Epithelial cell of proximal tubule (primary cell): ENCODE results near the gene PRKCE. TPM values are rescaled to one million over a fixed set of nuclear protein-coding genes. Genes with fewer than 3 reads are reported as not detected.

ENCODE experiments used
- DNase-seq: peaks from one replicate; pipeline ENCODE4 v3.0.0-alpha.2; 2011; ENCODE audit warnings: low read depth
- H3K4me3 ChIP-seq: 2 replicates; pipeline ENCODE4 v1.5.1; 2011; ENCODE audit warnings: low read depth, mild to moderate bottlenecking, low read length
- total RNA-seq: library from RNA; depleted of rRNA; stranded (reverse); fragments of >200 nt; gene quantifications from 2 replicates; pipeline ENCODE4 v1.2.3, GENCODE V29; 2015
- TF ChIP-seq, protein P1 (sequence below): conservative IDR thresholded peaks from 2 replicates; pipeline ENCODE4 v1.5.1; 2012; ENCODE audit warnings: low read depth, mild to moderate bottlenecking, low read length

PRKCE gene
- total RNA-seq, 1 donor from 2014 or later: 2.5 TPM

DNA sequence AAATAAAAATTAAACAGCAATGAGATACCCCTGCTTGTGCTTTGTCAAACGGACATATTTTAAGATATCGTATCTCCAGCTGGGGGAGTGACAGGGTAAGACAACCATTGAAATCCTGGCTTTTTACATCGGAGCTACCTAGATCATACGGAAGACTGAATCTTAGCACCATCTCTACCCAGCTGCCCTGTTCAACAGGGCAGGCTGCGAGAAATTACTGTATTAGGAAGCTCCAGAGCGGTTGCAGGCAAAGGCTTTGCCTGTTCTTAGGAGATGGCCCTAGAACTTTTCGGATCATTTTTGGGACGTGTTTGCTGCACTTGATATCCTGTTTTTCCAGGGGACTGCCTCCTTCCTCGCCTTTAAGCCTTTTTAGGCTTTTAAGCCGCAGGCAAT is 2.0 kb upstream of the PRKCE start:
- TF ChIP-seq, protein P1, sequence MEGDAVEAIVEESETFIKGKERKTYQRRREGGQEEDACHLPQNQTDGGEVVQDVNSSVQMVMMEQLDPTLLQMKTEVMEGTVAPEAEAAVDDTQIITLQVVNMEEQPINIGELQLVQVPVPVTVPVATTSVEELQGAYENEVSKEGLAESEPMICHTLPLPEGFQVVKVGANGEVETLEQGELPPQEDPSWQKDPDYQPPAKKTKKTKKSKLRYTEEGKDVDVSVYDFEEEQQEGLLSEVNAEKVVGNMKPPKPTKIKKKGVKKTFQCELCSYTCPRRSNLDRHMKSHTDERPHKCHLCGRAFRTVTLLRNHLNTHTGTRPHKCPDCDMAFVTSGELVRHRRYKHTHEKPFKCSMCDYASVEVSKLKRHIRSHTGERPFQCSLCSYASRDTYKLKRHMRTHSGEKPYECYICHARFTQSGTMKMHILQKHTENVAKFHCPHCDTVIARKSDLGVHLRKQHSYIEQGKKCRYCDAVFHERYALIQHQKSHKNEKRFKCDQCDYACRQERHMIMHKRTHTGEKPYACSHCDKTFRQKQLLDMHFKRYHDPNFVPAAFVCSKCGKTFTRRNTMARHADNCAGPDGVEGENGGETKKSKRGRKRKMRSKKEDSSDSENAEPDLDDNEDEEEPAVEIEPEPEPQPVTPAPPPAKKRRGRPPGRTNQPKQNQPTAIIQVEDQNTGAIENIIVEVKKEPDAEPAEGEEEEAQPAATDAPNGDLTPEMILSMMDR: peak; percentile 11
- no peak for DNase-seq
- H3K4me3 ChIP-seq: peak overlapping the region; percentile 92

DNA sequence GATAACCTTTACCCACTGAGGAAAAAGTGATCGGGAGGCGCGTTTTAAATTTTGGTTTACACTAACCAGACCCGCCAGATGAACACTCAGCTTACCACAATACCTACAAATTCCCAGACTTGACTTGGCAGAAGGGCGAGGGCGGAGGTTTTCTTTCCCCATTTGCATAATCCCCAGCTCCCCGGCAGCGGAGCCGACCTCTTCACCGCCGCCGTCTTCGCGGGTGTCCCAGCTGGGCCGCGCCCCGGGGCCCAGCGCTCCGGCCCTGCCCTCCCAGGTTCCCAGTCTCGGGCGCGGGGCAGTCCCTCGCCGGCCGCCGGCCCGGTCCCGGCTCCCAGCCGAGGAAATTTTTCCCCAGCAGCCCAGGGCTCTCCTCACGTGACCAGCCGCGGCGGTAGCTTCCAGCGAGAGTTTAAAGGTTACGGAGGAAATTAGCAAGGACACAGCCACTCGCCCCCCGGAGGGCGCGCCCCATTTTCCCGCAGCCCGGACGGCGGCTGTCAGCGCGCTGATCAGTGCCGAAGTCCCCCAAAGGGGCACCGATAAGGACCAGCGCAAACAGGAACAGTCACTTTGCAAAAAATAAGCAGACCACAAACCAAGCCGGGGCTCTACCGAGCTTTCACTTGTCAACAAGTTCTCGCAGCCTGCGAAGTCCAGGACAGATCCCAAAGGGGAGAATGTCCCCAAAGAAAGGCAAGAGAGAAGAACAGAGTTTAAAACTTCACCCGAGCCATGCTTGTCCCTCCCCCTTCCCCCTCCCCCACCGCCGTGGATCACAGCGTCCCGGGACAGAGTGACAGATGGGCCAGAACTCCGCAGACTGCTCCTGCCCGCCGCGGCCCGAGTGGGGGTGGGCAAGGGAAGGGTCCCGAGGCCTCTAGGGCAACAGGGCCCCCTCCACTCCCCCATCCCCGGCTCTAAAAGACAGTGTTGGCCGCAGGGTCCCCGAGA is 1.3 kb upstream of the PRKCE start:
- TF ChIP-seq, protein P1: no peak
- DNase-seq: no peak
- peak overlapping the region; percentile 92 for H3K4me3 ChIP-seq

DNA sequence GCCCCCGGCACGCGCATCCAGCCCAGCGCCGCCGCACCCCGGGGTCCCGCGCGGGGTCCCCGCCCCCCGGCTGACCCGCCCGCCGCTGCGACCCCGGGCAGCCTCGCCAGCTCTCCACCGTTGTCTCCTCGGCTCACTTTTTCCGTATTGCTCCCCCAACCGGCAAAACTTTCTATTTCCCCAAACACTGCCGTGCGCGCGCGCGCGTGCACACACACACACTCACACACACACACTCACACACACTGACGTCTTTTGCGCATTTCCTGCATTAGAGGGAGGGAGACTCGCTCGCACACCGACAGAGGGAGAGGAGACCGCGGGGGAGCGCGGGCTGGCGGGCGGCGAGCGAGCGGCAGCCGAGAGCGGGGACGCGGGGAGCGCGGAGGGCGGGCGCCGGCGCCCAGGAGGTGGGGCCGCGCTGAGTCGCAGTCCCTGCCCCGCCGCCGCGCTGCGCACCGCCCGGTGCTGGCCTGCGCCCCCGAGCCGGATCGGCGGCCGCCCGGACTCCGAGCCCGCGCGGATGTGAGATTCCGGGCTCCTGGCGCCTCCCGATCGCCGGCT is 542 bp upstream of the PRKCE start:
- peak; percentile 48 for DNase-seq
- peak overlapping the region; percentile 92 for H3K4me3 ChIP-seq
- TF ChIP-seq, protein P1: peak; percentile 43

DNA sequence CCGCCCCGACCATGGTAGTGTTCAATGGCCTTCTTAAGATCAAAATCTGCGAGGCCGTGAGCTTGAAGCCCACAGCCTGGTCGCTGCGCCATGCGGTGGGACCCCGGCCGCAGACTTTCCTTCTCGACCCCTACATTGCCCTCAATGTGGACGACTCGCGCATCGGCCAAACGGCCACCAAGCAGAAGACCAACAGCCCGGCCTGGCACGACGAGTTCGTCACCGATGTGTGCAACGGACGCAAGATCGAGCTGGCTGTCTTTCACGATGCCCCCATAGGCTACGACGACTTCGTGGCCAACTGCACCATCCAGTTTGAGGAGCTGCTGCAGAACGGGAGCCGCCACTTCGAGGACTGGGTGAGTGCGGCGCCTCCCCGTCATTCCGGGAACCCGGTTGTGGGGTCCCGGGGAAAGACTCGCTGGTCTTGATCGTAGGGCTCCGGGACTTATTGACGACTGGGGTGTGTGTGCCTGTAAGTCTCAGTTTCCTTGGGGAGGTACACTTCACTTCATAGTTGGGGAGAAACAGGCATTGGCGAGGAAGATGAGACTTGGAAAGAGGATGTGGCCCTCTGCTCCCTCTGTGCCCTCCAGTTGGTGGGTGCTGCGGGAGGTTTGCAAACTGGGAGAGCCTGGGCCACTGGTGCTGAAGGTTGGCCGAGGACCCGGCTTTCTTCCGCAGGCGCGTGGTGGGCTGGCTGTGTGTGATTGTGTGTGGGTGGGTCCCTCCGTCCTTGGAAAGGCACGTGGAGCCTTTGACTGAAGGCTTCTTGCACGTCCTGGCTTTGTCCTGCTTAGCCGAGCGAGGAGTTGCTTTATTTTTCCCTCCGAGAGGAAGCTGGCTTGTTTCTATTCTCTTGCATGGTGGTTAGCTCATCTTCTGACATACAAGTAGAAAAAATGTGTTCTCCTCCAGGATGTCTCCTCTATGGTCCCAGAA is 886 bp downstream of the PRKCE start:
- TF ChIP-seq, protein P1: no peak
- H3K4me3 ChIP-seq: peak overlapping the region; percentile 92
- no peak for DNase-seq

DNA sequence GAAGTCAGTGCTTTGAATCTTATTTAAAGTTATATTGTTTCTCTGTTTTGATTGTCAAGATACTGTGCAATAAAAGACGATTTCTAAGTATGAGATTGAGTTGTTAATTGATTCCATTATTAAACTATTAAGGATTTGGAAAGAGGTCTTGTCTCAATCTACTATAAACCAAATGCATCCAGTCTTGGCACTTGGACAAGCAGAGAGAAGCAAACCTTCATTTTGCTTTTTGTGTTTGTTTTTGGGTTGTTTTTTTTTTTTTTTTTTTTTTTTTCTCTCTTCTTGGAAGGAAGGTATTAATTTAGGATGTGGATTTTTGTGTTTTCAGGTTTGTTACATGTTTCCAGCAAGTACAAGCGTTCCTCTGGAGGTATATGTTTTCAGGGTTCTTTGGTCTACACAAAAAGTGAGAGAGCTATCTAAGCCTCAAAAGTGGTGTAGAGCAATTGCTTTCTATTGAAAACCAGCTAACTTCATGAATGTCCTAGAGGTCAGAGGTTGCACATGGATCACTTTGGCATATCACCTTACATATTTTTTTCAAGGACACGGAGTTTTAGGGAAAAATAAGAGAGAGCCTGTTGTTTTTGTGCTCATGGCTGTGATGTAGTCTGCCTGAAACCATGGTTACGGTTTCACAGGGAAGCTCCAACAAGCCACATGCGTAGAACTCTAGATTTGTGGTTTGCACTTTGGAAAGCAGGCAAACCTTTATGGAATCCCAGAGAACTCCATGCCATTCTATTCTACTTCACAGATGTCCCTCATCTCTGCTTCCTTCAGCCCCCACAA is 1.8 kb downstream of the PRKCE start:
- TF ChIP-seq, protein P1: no peak
- no peak for DNase-seq
- H3K4me3 ChIP-seq: peak overlapping the region; percentile 92

DNA sequence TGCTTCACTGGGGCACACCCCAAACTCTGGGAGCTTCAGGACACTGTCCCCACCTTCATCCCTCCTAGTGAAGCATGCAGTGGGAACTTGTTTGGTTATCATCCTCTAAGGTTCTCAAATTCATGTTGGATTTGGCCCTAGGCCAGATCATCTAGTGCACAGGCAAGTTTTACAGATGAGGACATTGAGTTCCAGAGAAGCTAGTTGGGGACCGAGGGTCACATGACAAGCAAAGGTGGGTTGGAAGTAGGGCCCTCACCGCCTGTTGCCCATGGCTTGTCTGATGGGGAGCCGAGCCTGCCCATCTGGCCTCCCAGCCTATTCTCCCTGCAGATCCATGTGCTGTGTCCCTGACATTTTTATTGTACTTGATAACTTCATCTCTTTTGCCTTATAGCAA is 2.8 kb downstream of the PRKCE start:
- no peak for DNase-seq
- TF ChIP-seq, protein P1: no peak
- H3K4me3 ChIP-seq: no peak overlapping the region
